HEK293 (cell line): ENCODE data around the gene PRMT5.

Experiments used
- GLI2 ChIP-seq: fragments of 450-650 bp; formaldehyde crosslinking; IDR thresholded peaks from 2 replicates; pipeline ENCODE4; 2017; ENCODE audit warnings: missing biosample characterization, missing genetic modification characterization, low read depth, borderline replicate concordance
- MEIS1 ChIP-seq: sonication (generic); formaldehyde crosslinking; IDR thresholded peaks from 2 replicates; pipeline ENCODE4 v1.8.1; 2022; ENCODE audit warnings: missing genetic modification reagents, mild to moderate bottlenecking, borderline replicate concordance
- PRDM1 ChIP-seq: fragments of 450-650 bp; formaldehyde crosslinking; IDR thresholded peaks from 2 replicates; pipeline ENCODE4; 2016; ENCODE audit warnings: missing biosample characterization, missing genetic modification characterization
- SP2 ChIP-seq: fragments of 450-650 bp; formaldehyde crosslinking; IDR thresholded peaks from 2 replicates; pipeline ENCODE4 v1.5.1; 2016; ENCODE audit warnings: missing biosample characterization, missing genetic modification characterization
- ZBTB48 ChIP-seq: fragments of 450-650 bp; formaldehyde crosslinking; IDR thresholded peaks from 2 replicates; pipeline ENCODE4 v1.5.1; 2016; ENCODE audit warnings: missing biosample characterization, missing genetic modification characterization
- ZFHX2 ChIP-seq: fragments of 450-650 bp; formaldehyde crosslinking; conservative IDR thresholded peaks from 2 replicates; pipeline ENCODE4 v1.5.1; 2016; ENCODE audit warnings: missing biosample characterization, missing genetic modification characterization
- ZNF10 ChIP-seq: fragments of 450-650 bp; formaldehyde crosslinking; IDR thresholded peaks from 2 replicates; pipeline ENCODE4 v1.5.1; 2017; ENCODE audit warnings: missing biosample characterization, missing genetic modification characterization
- ZNF155 ChIP-seq: fragments of 450-650 bp; formaldehyde crosslinking; IDR thresholded peaks from 2 replicates; pipeline ENCODE4 v1.5.1; 2016; ENCODE audit warnings: missing biosample characterization, missing genetic modification characterization
- ZNF214 ChIP-seq: fragments of 450-650 bp; formaldehyde crosslinking; IDR thresholded peaks from 2 replicates; pipeline ENCODE4 v1.5.1; 2017; ENCODE audit warnings: missing biosample characterization, mild to moderate bottlenecking, missing genetic modification characterization, borderline replicate concordance
- ZNF292 ChIP-seq: fragments of 450-650 bp; formaldehyde crosslinking; IDR thresholded peaks from 2 replicates; pipeline ENCODE4 v1.5.1; 2016; ENCODE audit warnings: low read depth, missing biosample characterization, missing genetic modification characterization, borderline replicate concordance
- ZNF366 ChIP-seq: fragments of 450-650 bp; formaldehyde crosslinking; conservative IDR thresholded peaks from 2 replicates; pipeline ENCODE4 v1.5.1; 2016; ENCODE audit warnings: missing biosample characterization, missing genetic modification characterization
- ZNF473 ChIP-seq: fragments of 450-650 bp; formaldehyde crosslinking; IDR thresholded peaks from 2 replicates; pipeline ENCODE4 v1.5.1; 2017; ENCODE audit warnings: missing biosample characterization, missing genetic modification characterization
- ZNF510 ChIP-seq: fragments of 450-650 bp; formaldehyde crosslinking; IDR thresholded peaks from 2 replicates; pipeline ENCODE4 v1.5.1; 2018; ENCODE audit warnings: mild to moderate bottlenecking, missing genetic modification characterization, missing biosample characterization; ENCODE audit not compliant: insufficient replicate concordance
- ZNF530 ChIP-seq: fragments of 450-650 bp; formaldehyde crosslinking; IDR thresholded peaks from 2 replicates; pipeline ENCODE4 v1.5.1; 2016; ENCODE audit warnings: low read depth, missing biosample characterization, missing genetic modification characterization
- ZNF571 ChIP-seq: fragments of 450-650 bp; formaldehyde crosslinking; IDR thresholded peaks from 2 replicates; pipeline ENCODE4 v1.5.0; 2017; ENCODE audit warnings: missing biosample characterization, missing genetic modification characterization
- ZNF600 ChIP-seq: fragments of 450-650 bp; formaldehyde crosslinking; IDR thresholded peaks from 2 replicates; pipeline ENCODE4 v1.5.1; 2016; ENCODE audit warnings: missing biosample characterization, missing genetic modification characterization
- ZNF624 ChIP-seq: fragments of 450-650 bp; formaldehyde crosslinking; IDR thresholded peaks from 2 replicates; pipeline ENCODE4 v1.5.1; 2017; ENCODE audit warnings: missing biosample characterization, missing genetic modification characterization
- ZNF792 ChIP-seq: fragments of 450-650 bp; formaldehyde crosslinking; IDR thresholded peaks from 2 replicates; pipeline ENCODE4 v1.5.1; 2016; ENCODE audit warnings: missing biosample characterization, missing genetic modification characterization
- ZNF830 ChIP-seq: fragments of 450-650 bp; IDR thresholded peaks from 2 replicates; pipeline ENCODE4 v1.5.0; 2018; ENCODE audit warnings: missing biosample characterization, missing genetic modification characterization, low read depth, mild to moderate bottlenecking, moderate library complexity
- ZNF843 ChIP-seq: fragments of 450-650 bp; formaldehyde crosslinking; IDR thresholded peaks from 2 replicates; pipeline ENCODE4 v1.5.1; 2016; ENCODE audit warnings: missing biosample characterization, missing genetic modification characterization
- ZSCAN23 ChIP-seq: fragments of 450-650 bp; formaldehyde crosslinking; IDR thresholded peaks from 2 replicates; pipeline ENCODE4 v1.5.1; 2016; ENCODE audit warnings: missing biosample characterization, missing genetic modification characterization
- TF ChIP-seq, protein P1 (sequence below): fragments of 450-650 bp; formaldehyde crosslinking; IDR thresholded peaks from 2 replicates; pipeline ENCODE4 v1.5.1; 2016; ENCODE audit warnings: missing biosample characterization, missing genetic modification characterization
- TF ChIP-seq, protein P2 (sequence below): fragments of 450-650 bp; formaldehyde crosslinking; IDR thresholded peaks from 2 replicates; pipeline ENCODE4 v1.5.0; 2017; ENCODE audit warnings: missing biosample characterization, missing genetic modification characterization, borderline replicate concordance
- TF ChIP-seq, protein P3 (sequence below): fragments of 450-650 bp; formaldehyde crosslinking; IDR thresholded peaks from 2 replicates; pipeline ENCODE4 v1.5.1; 2016; ENCODE audit warnings: missing biosample characterization, missing genetic modification characterization, borderline replicate concordance
- TF ChIP-seq, protein P4 (sequence below): fragments of 450-650 bp; formaldehyde crosslinking; IDR thresholded peaks from 2 replicates; pipeline ENCODE4 v1.5.1; 2016; ENCODE audit warnings: missing biosample characterization, missing genetic modification characterization
- TF ChIP-seq, protein P5 (sequence below): fragments of 450-650 bp; formaldehyde crosslinking; IDR thresholded peaks from 2 replicates; pipeline ENCODE4 v1.5.1; 2016; ENCODE audit warnings: missing biosample characterization, missing genetic modification characterization
- TF ChIP-seq, protein P6 (sequence below): fragments of 450-650 bp; formaldehyde crosslinking; IDR thresholded peaks from 2 replicates; pipeline ENCODE4 v1.5.1; 2016; ENCODE audit warnings: missing biosample characterization, missing genetic modification characterization, borderline replicate concordance

The PRMT5 gene

DNA sequence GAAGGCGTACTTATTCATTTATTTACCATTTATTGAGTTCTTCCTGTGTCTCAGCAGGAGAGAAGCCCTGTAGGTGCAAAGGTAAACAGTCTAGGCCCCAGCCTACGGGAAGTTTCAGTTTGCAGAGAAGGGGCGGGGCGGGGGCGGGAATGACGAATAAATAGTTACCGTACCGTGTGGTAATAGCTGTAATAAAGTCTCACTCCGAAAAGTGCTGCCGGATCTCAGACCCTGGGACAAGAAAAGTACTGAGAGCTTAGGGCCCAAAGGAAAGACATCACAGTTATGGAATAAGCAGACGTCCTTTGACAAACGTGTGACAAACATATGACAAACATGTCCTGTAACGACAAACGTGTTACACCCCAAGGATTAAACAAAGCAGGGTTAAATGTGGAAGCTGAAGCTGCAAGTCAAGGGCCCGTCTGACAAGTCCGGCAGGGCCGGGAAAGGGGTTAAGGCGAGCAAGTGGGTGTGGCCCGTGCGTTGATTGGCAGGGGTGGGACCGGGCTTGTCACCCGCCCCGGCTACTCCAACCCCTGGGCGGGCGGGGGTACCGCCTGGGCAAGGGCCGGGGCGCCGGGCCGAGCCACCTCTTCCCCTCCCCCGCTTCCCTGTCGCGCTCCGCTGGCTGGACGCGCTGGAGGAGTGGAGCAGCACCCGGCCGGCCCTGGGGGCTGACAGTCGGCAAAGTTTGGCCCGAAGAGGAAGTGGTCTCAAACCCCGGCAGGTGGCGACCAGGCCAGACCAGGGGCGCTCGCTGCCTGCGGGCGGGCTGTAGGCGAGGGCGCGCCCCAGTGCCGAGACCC is 57.7 kb downstream of the PRMT5 start, which contains the start of gene LRP10 (continued):
- no peak for TF ChIP-seq ZNF530
- no peak for TF ChIP-seq ZNF830 (tag by site-specific recombination)
- TF ChIP-seq ZNF571 (tag by site-specific recombination): no peak
- TF ChIP-seq ZNF473 (tag by site-specific recombination): no peak
- TF ChIP-seq ZNF155 (tag by site-specific recombination): no peak
- TF ChIP-seq ZNF366 (tag by site-specific recombination): 0 out of 2 replicates have a peak, but pooled peaks have one; percentile 16
- TF ChIP-seq SP2 (tag by site-specific recombination): peak; percentile 83
- peak; percentile 99 for TF ChIP-seq ZBTB48 (tag by site-specific recombination)
- TF ChIP-seq ZNF600 (tag by site-specific recombination): peak; percentile 94
- TF ChIP-seq, protein P1, sequence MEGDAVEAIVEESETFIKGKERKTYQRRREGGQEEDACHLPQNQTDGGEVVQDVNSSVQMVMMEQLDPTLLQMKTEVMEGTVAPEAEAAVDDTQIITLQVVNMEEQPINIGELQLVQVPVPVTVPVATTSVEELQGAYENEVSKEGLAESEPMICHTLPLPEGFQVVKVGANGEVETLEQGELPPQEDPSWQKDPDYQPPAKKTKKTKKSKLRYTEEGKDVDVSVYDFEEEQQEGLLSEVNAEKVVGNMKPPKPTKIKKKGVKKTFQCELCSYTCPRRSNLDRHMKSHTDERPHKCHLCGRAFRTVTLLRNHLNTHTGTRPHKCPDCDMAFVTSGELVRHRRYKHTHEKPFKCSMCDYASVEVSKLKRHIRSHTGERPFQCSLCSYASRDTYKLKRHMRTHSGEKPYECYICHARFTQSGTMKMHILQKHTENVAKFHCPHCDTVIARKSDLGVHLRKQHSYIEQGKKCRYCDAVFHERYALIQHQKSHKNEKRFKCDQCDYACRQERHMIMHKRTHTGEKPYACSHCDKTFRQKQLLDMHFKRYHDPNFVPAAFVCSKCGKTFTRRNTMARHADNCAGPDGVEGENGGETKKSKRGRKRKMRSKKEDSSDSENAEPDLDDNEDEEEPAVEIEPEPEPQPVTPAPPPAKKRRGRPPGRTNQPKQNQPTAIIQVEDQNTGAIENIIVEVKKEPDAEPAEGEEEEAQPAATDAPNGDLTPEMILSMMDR (tag by site-specific recombination): peak; percentile 70
- TF ChIP-seq ZNF510 (tag by site-specific recombination): no peak
- TF ChIP-seq ZNF10: no peak
- TF ChIP-seq ZSCAN23 (tag by site-specific recombination): 0 out of 2 replicates have a peak, but pooled peaks have one; percentile 8
- TF ChIP-seq, protein P2, sequence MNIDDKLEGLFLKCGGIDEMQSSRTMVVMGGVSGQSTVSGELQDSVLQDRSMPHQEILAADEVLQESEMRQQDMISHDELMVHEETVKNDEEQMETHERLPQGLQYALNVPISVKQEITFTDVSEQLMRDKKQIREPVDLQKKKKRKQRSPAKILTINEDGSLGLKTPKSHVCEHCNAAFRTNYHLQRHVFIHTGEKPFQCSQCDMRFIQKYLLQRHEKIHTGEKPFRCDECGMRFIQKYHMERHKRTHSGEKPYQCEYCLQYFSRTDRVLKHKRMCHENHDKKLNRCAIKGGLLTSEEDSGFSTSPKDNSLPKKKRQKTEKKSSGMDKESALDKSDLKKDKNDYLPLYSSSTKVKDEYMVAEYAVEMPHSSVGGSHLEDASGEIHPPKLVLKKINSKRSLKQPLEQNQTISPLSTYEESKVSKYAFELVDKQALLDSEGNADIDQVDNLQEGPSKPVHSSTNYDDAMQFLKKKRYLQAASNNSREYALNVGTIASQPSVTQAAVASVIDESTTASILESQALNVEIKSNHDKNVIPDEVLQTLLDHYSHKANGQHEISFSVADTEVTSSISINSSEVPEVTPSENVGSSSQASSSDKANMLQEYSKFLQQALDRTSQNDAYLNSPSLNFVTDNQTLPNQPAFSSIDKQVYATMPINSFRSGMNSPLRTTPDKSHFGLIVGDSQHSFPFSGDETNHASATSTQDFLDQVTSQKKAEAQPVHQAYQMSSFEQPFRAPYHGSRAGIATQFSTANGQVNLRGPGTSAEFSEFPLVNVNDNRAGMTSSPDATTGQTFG (tag by site-specific recombination): no peak
- TF ChIP-seq, protein P3, sequence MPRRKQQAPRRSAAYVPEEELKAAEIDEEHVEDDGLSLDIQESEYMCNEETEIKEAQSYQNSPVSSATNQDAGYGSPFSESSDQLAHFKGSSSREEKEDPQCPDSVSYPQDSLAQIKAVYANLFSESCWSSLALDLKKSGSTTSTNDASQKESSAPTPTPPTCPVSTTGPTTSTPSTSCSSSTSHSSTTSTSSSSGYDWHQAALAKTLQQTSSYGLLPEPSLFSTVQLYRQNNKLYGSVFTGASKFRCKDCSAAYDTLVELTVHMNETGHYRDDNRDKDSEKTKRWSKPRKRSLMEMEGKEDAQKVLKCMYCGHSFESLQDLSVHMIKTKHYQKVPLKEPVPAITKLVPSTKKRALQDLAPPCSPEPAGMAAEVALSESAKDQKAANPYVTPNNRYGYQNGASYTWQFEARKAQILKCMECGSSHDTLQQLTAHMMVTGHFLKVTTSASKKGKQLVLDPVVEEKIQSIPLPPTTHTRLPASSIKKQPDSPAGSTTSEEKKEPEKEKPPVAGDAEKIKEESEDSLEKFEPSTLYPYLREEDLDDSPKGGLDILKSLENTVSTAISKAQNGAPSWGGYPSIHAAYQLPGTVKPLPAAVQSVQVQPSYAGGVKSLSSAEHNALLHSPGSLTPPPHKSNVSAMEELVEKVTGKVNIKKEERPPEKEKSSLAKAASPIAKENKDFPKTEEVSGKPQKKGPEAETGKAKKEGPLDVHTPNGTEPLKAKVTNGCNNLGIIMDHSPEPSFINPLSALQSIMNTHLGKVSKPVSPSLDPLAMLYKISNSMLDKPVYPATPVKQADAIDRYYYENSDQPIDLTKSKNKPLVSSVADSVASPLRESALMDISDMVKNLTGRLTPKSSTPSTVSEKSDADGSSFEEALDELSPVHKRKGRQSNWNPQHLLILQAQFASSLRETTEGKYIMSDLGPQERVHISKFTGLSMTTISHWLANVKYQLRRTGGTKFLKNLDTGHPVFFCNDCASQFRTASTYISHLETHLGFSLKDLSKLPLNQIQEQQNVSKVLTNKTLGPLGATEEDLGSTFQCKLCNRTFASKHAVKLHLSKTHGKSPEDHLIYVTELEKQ (tag by site-specific recombination): no peak
- peak; percentile 80 for TF ChIP-seq ZFHX2 (tag by site-specific recombination)
- TF ChIP-seq, protein P4, sequence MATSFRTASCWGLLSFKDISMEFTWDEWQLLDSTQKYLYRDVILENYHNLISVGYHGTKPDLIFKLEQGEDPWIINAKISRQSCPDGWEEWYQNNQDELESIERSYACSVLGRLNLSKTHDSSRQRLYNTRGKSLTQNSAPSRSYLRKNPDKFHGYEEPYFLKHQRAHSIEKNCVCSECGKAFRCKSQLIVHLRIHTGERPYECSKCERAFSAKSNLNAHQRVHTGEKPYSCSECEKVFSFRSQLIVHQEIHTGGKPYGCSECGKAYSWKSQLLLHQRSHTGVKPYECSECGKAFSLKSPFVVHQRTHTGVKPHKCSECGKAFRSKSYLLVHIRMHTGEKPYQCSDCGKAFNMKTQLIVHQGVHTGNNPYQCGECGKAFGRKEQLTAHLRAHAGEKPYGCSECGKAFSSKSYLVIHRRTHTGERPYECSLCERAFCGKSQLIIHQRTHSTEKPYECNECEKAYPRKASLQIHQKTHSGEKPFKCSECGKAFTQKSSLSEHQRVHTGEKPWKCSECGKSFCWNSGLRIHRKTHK (tag by site-specific recombination): no peak
- TF ChIP-seq PRDM1: no peak
- TF ChIP-seq ZNF792 (tag by site-specific recombination): no peak
- no peak for TF ChIP-seq MEIS1
- TF ChIP-seq, protein P5, sequence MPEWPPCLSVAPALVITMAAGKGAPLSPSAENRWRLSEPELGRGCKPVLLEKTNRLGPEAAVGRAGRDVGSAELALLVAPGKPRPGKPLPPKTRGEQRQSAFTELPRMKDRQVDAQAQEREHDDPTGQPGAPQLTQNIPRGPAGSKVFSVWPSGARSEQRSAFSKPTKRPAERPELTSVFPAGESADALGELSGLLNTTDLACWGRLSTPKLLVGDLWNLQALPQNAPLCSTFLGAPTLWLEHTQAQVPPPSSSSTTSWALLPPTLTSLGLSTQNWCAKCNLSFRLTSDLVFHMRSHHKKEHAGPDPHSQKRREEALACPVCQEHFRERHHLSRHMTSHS: no peak
- TF ChIP-seq ZNF292 (tag by site-specific recombination): no peak
- TF ChIP-seq ZNF843: no peak
- no peak for TF ChIP-seq GLI2 (tag by site-specific recombination)
- TF ChIP-seq ZNF624: no peak
- TF ChIP-seq ZNF214 (tag by site-specific recombination): no peak
- TF ChIP-seq, protein P6, sequence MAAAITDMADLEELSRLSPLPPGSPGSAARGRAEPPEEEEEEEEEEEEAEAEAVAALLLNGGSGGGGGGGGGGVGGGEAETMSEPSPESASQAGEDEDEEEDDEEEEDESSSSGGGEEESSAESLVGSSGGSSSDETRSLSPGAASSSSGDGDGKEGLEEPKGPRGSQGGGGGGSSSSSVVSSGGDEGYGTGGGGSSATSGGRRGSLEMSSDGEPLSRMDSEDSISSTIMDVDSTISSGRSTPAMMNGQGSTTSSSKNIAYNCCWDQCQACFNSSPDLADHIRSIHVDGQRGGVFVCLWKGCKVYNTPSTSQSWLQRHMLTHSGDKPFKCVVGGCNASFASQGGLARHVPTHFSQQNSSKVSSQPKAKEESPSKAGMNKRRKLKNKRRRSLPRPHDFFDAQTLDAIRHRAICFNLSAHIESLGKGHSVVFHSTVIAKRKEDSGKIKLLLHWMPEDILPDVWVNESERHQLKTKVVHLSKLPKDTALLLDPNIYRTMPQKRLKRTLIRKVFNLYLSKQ (tag by site-specific recombination): no peak
